ENCODE measurements around the gene MAN2B2. TPM values are rescaled to one million over a fixed set of nuclear protein-coding genes. Genes with fewer than 3 reads are reported as not detected.

MAN2B2 gene
- total and polyA plus RNA-seq, 9 of the 15 experiments (the other 6 are each of a cell fraction or from before 2014, with no cell fraction given) = 0.21 to 8.8 (median 3.7) TPM

- peak; percentile 99 for TF ChIP-seq MGA (IDR thresholded peaks at IDR 0.05)
- TF ChIP-seq MYBL2 (IDR thresholded peaks at IDR 0.05; ENCODE audit: low read depth) = peak; percentile 93
- no peak for TF ChIP-seq MYBL2 (CRISPR knock-in tag; IDR thresholded peaks at IDR 0.05; ENCODE audit: borderline replicate concordance)
- TF ChIP-seq TAF9B (IDR thresholded peaks at IDR 0.05; ENCODE audit: partially characterized antibody) = peak; percentile 90
- no peak for TF ChIP-seq ZNF239 (CRISPR knock-in tag; IDR thresholded peaks at IDR 0.05)
- TF ChIP-seq ZNF354B (CRISPR knock-in tag; IDR thresholded peaks at IDR 0.05) = no peak
- peak; percentile 93 for TF ChIP-seq POLR2B (IDR thresholded peaks at IDR 0.05; ENCODE audit: low read depth, partially characterized antibody)
- no peak for TF ChIP-seq ZNF609 (CRISPR knock-in tag; IDR thresholded peaks at IDR 0.05; ENCODE audit: borderline replicate concordance)
These were observed 65.5 kb downstream of the MAN2B2 start, which contains the start of gene MRFAP1 (continued) for GRCh38 chr4:6640292-6641163.

All from K562 (cell line).